Endodermal cell (in vitro differentiated cells): Measurements from ENCODE around the gene IFIT2. TPM values are rescaled to one million over a fixed set of nuclear protein-coding genes. Genes with fewer than 3 reads are reported as not detected.
"Not testable (repeated sequence)": the region's sequence is repeated elsewhere in the genome, so short reads cannot be mapped to it uniquely, and the experiment has no call there.

Experiments used
- DNase-seq: peaks from one replicate; pipeline ENCODE4 v3.0.0-alpha.2; 2017
- H3K27ac ChIP-seq: 2 replicates; pipeline ENCODE4 v1.5.1; 2013; ENCODE audit warnings: mild to moderate bottlenecking, low read depth, low read length, moderate library complexity
- H3K27me3 ChIP-seq: 2 replicates; pipeline ENCODE4 v1.6.1; 2013; ENCODE audit warnings: mild to moderate bottlenecking, low read length, moderate library complexity; ENCODE audit not compliant: insufficient read depth, control insufficient read depth, poor library complexity, severe bottlenecking
- H3K36me3 ChIP-seq: 2 replicates; pipeline ENCODE4 v1.7.0; 2013; ENCODE audit warnings: mild to moderate bottlenecking, low read length, moderate library complexity; ENCODE audit not compliant: control insufficient read depth, insufficient read depth
- H3K4me1 ChIP-seq: one replicate; pipeline ENCODE4 v1.7.0; 2013; ENCODE audit warnings: low read length; ENCODE audit not compliant: control insufficient read depth, insufficient read depth
- H3K4me3 ChIP-seq: 2 replicates; pipeline ENCODE4 v1.5.1; 2013; ENCODE audit warnings: mild to moderate bottlenecking, low read length, moderate library complexity
- H3K9ac ChIP-seq: 2 replicates; pipeline ENCODE4 v1.6.1; 2013; ENCODE audit warnings: mild to moderate bottlenecking, low read length, moderate library complexity; ENCODE audit not compliant: poor library complexity, severe bottlenecking; ENCODE audit errors: extremely low read depth
- H3K9me3 ChIP-seq: 2 replicates; pipeline ENCODE4 v1.6.1; 2013; ENCODE audit warnings: mild to moderate bottlenecking, low read length, moderate library complexity; ENCODE audit not compliant: control insufficient read depth
- H3K27ac Mint-ChIP-seq: 2 replicates; pipeline ENCODE4 v1.8.0; 2020; ENCODE audit warnings: mixed read lengths
- H3K27me3 Mint-ChIP-seq: 2 replicates; pipeline ENCODE4 v1.8.0; 2021; ENCODE audit warnings: mild to moderate bottlenecking, mixed read lengths; ENCODE audit not compliant: insufficient read depth
- H3K36me3 Mint-ChIP-seq: 2 replicates; pipeline ENCODE4 v1.8.0; 2020; ENCODE audit warnings: low read depth, mixed read lengths
- H3K4me1 Mint-ChIP-seq: 2 replicates; pipeline ENCODE4 v1.8.0; 2020; ENCODE audit warnings: mixed read lengths
- H3K4me3 Mint-ChIP-seq: 2 replicates; pipeline ENCODE4 v1.8.0; 2020; ENCODE audit warnings: mild to moderate bottlenecking, moderate library complexity, mixed read lengths
- H3K9me3 Mint-ChIP-seq: 2 replicates; pipeline ENCODE4 v1.8.0; 2020; ENCODE audit warnings: mild to moderate bottlenecking, mixed read lengths
- CTCF ChIP-seq: fragments of 200-600 bp; sonication (generic); conservative IDR thresholded peaks from 2 replicates; pipeline ENCODE4 v1.5.0; 2021; ENCODE audit warnings: antibody characterized with exemption, mild to moderate bottlenecking
- WGBS, 2 experiments: methylation state at CpG; one replicate each; pipeline versions ENCODE4 v1.1.5 to v1.1.7; 2013; ENCODE audit warnings: missing lambda C conversion rate in 2 of 2, mixed read lengths in 1 of 2; ENCODE audit not compliant: insufficient coverage in 1 of 2, insufficient read length in 1 of 2; 5-methylcytosine and 5-hydroxymethylcytosine counted together
- total RNA-seq, 2 donors: library from RNA; stranded (reverse); fragmentation: NEBNext Ultra II Directional in 1 of 2; extraction: Animal tissue kit (Norgen Biotek cat#: 25700) in 1 of 2; gene quantifications; 2 replicates in 1 of 2; 3 replicates in 1 of 2; pipeline ENCODE4 v1.2.1, GENCODE V29; 2021

The IFIT2 gene
- total RNA-seq, 2 donors from 2014 or later = 0.37 TPM; not detected in 1

GRCh38 chr10:89330537-89331212 is 28.8 kb downstream of the IFIT2 start:
- no peaks in the 10 kb centered on the region for H3K36me3 ChIP-seq
- H3K4me1 Mint-ChIP-seq = peaks cover 55% of the 10 kb centered on the region
- no peak overlapping the region for H3K27ac ChIP-seq
- no peaks in the 10 kb centered on the region for H3K9me3 ChIP-seq
- no peak for TF ChIP-seq CTCF
- H3K27me3 Mint-ChIP-seq = no peaks in the 10 kb centered on the region
- no peak for DNase-seq
- H3K9ac ChIP-seq = no peak overlapping the region
- no peak overlapping the region for H3K4me3 ChIP-seq
- H3K27me3 ChIP-seq = no peaks in the 10 kb centered on the region
- peaks cover 25% of the 10 kb centered on the region for H3K4me1 ChIP-seq
- peak overlapping the region; percentile 58 for H3K27ac Mint-ChIP-seq
- H3K36me3 Mint-ChIP-seq = no peaks in the 10 kb centered on the region
- H3K4me3 Mint-ChIP-seq = no peak overlapping the region
- H3K9me3 Mint-ChIP-seq = no peaks in the 10 kb centered on the region

GRCh38 chr10:89331487-89332122 is 29.8 kb downstream of the IFIT2 start:
- H3K27ac ChIP-seq, H3K27me3 Mint-ChIP-seq, H3K9me3 Mint-ChIP-seq, DNase-seq, H3K9me3 ChIP-seq, H3K27me3 ChIP-seq, H3K36me3 ChIP-seq, H3K9ac ChIP-seq, H3K4me3 ChIP-seq, H3K4me3 Mint-ChIP-seq, H3K36me3 Mint-ChIP-seq: not testable (repeated sequence)
- H3K4me1 ChIP-seq = peaks cover 25% of the 10 kb centered on the region
- Mint-ChIP-seq H3K27ac (peak overlapping the region; percentile 58), H3K4me1 (peaks cover 55% of the 10 kb centered on the region)
- WGBS, 2 experiments = 92 to 94% methylated on average over 12 to 14 of the region's 14 CpGs

- H3K27ac Mint-ChIP-seq = peak overlapping the region; percentile 97
- no peaks in the 10 kb centered on the region for H3K36me3 Mint-ChIP-seq
- no peaks in the 10 kb centered on the region for H3K27me3 Mint-ChIP-seq
- TF ChIP-seq CTCF = no peak
- WGBS, 2 experiments = 82 to 86% methylated on average over 4 to 5 of the region's 5 CpGs
- H3K9me3 ChIP-seq = no peaks in the 10 kb centered on the region
- H3K36me3 ChIP-seq = no peaks in the 10 kb centered on the region
- H3K4me1 Mint-ChIP-seq = peaks cover 55% of the 10 kb centered on the region
- no peak overlapping the region for H3K9ac ChIP-seq
- no peak overlapping the region for H3K4me3 ChIP-seq
- H3K9me3 Mint-ChIP-seq = no peaks in the 10 kb centered on the region
- H3K27ac ChIP-seq = no peak overlapping the region
- no peaks in the 10 kb centered on the region for H3K27me3 ChIP-seq
- no peak overlapping the region for H3K4me3 Mint-ChIP-seq
- peaks cover 25% of the 10 kb centered on the region for H3K4me1 ChIP-seq
- DNase-seq = no peak
Observed at GRCh38 chr10:89332123-89332633, 30.3 kb downstream of the IFIT2 start.
